PC-3 (cell line): ENCODE results near the gene ADARB2. TPM values are rescaled to one million over a fixed set of nuclear protein-coding genes. Genes with fewer than 3 reads are reported as not detected.

Experiments
- ATAC-seq: fragments of 200-7000 bp; cut with Tn5 transposase; 2 replicates; pipeline ENCODE4 v1.9.1; 2020; ENCODE audit warnings: mild to moderate bottlenecking, moderate library complexity
- BruUV-seq: library from RNA; stranded (reverse); fragments of 400-500 nt; replicated peaks from 2 replicates; lab custom pipeline; 2021; lab: Mats Ljungman, UMichigan
- CTCF ChIA-PET: fragments of 300-600 bp; sonication (Branson Sonifier 250); formaldehyde crosslinking; loops from one replicate; lab custom pipeline; 2022; ENCODE audit warnings: antibody characterized with exemption; lab: Charles Lee
- POLR2A ChIA-PET: fragments of 300-600 bp; sonication (Branson Sonifier 250); formaldehyde crosslinking; loops from one replicate; lab custom pipeline; 2022; ENCODE audit warnings: antibody characterized with exemption; ENCODE audit not compliant: unreplicated experiment; lab: Charles Lee
- DNase-seq: peaks from one replicate; pipeline ENCODE4 v3.0.0-alpha.2; 2015
- H2AFZ ChIP-seq: fragments of 300-600 bp; sonication (generic); 2 replicates; pipeline ENCODE4 v1.6.0; 2016; ENCODE audit warnings: antibody characterized with exemption, low read length
- H3F3A ChIP-seq: fragments of 300-600 bp; sonication (generic); one replicate; pipeline ENCODE4 v1.6.0; 2017; ENCODE audit warnings: antibody characterized with exemption, low read length, control low read depth, mild to moderate bottlenecking; ENCODE audit not compliant: unreplicated experiment
- H3K27ac ChIP-seq: fragments of 300-600 bp; sonication (generic); 2 replicates; pipeline ENCODE4 v1.5.1; 2016; ENCODE audit warnings: mild to moderate bottlenecking, low read length
- H3K27me3 ChIP-seq: fragments of 300-600 bp; sonication (generic); 2 replicates; pipeline ENCODE4 v1.6.1; 2016; ENCODE audit warnings: low read length, mixed read lengths
- H3K36me3 ChIP-seq: fragments of 300-600 bp; sonication (generic); 2 replicates; pipeline ENCODE4 v1.6.1; 2016; ENCODE audit warnings: low read depth, mixed run types, low read length, mixed read lengths
- H3K4me1 ChIP-seq: fragments of 300-600 bp; sonication (generic); 2 replicates; pipeline ENCODE4 v1.5.1; 2016; ENCODE audit warnings: low read length; ENCODE audit not compliant: insufficient read depth
- H3K4me2 ChIP-seq: fragments of 300-600 bp; sonication (generic); 2 replicates; pipeline ENCODE4 v1.6.0; 2016; ENCODE audit warnings: low read length
- H3K4me3 ChIP-seq: fragments of 300-600 bp; sonication (generic); 2 replicates; pipeline ENCODE4 v1.5.1; 2016; ENCODE audit warnings: mild to moderate bottlenecking, low read length, mixed read lengths
- H3K79me2 ChIP-seq: fragments of 300-600 bp; sonication (generic); 2 replicates; pipeline ENCODE4 v1.6.1; 2017; ENCODE audit warnings: low read length, mixed read lengths
- H3K9ac ChIP-seq: fragments of 300-600 bp; sonication (generic); 2 replicates; pipeline ENCODE4 v1.6.0; 2016; ENCODE audit warnings: mild to moderate bottlenecking, low read length
- H3K9me2 ChIP-seq: fragments of 300-600 bp; sonication (generic); replicated peaks from 2 replicates; pipeline ENCODE4 v1.6.1; 2016; ENCODE audit warnings: mixed run types, low read length, mixed read lengths
- H3K9me3 ChIP-seq: fragments of 300-600 bp; sonication (generic); 2 replicates; pipeline ENCODE4 v1.6.1; 2016; ENCODE audit warnings: low read length, mixed read lengths
- H4K20me1 ChIP-seq: fragments of 300-600 bp; sonication (generic); 2 replicates; pipeline ENCODE4 v1.6.1; 2016; ENCODE audit warnings: low read length, mixed read lengths
- CTCF ChIP-seq: fragments of 300-600 bp; sonication (generic); conservative IDR thresholded peaks from 2 replicates; pipeline ENCODE4 v1.5.1; 2017; ENCODE audit warnings: antibody characterized with exemption, low read depth, mild to moderate bottlenecking, low read length
- EZH2 ChIP-seq: fragments of 300-600 bp; sonication (generic); IDR thresholded peaks from one replicate; pipeline ENCODE4 v1.6.1; 2017; ENCODE audit warnings: antibody characterized with exemption, mild to moderate bottlenecking, low read length; ENCODE audit not compliant: unreplicated experiment
- EZH2phosphoT487 ChIP-seq: fragments of 300-600 bp; sonication (generic); IDR thresholded peaks from 2 replicates; pipeline ENCODE4 v1.6.1; 2018; ENCODE audit warnings: mild to moderate bottlenecking, antibody characterized with exemption, low read length, borderline replicate concordance
- intact Hi-C: fragments of 100-400 bp; cut with micrococcal nuclease; formaldehyde crosslinking; loops from 2 replicates; pipeline ENCODE4 v1.9.0; 2023
- total RNA-seq: library from RNA; depleted of rRNA; stranded (reverse); fragments of >200 nt; gene quantifications from 2 replicates; pipeline ENCODE4 v1.2.3, GENCODE V29; 2014

ADARB2 gene
- total RNA-seq, 1 experiment from 2014 or later = not detected

GRCh38 chr10:1729751-1730150 lies 7.6 kb downstream of the ADARB2 start:
- H3K27me3 ChIP-seq = peaks cover 4% of the 10 kb centered on the region; the same call in 1 of the 2 replicates
- no peak overlapping the region for H3K4me3 ChIP-seq
- intact Hi-C loops = no loop called here
- H3K9ac ChIP-seq = no peak overlapping the region
- BruUV-seq = no TSS peak
- no peaks in the 10 kb centered on the region for H3F3A ChIP-seq
- ChIA-PET CTCF (no interaction called here), POLR2A (no interaction called here)
- no peak for DNase-seq
- H3K27ac ChIP-seq = no peak overlapping the region
- no peak for ATAC-seq
- H4K20me1 ChIP-seq = no peaks in the 10 kb centered on the region
- no peak for TF ChIP-seq CTCF
- TF ChIP-seq EZH2 = no peak
- TF ChIP-seq EZH2phosphoT487 = no peak
- H3K79me2 ChIP-seq = no peaks in the 10 kb centered on the region
- no peaks in the 10 kb centered on the region for H3K4me1 ChIP-seq
- H3K36me3 ChIP-seq = no peaks in the 10 kb centered on the region
- no peak overlapping the region for H2AFZ ChIP-seq
- no peaks in the 10 kb centered on the region for H3K9me2 ChIP-seq
- H3K4me2 ChIP-seq = no peak overlapping the region
- H3K9me3 ChIP-seq = no peaks in the 10 kb centered on the region

- no peak overlapping the region for H3K4me2 ChIP-seq
- H2AFZ ChIP-seq = no peak overlapping the region
- H3K79me2 ChIP-seq = no peaks in the 10 kb centered on the region
- no peaks in the 10 kb centered on the region; the same call in 1 of the 2 replicates for H3K27me3 ChIP-seq
- ChIA-PET CTCF (no interaction called here), POLR2A (no interaction called here)
- no peak overlapping the region for H3K27ac ChIP-seq
- ATAC-seq (no peak), DNase-seq (no peak)
- H3K9me2 ChIP-seq = no peaks in the 10 kb centered on the region
- no peaks in the 10 kb centered on the region for H3F3A ChIP-seq
- intact Hi-C loops = no loop called here
- no TSS peak for BruUV-seq
- H3K9me3 ChIP-seq = no peaks in the 10 kb centered on the region
- TF ChIP-seq EZH2 = no peak
- no peak for TF ChIP-seq CTCF
- TF ChIP-seq EZH2phosphoT487 = no peak
- H3K4me1 ChIP-seq = no peaks in the 10 kb centered on the region
- no peaks in the 10 kb centered on the region for H4K20me1 ChIP-seq
- no peak overlapping the region for H3K9ac ChIP-seq
- no peak overlapping the region for H3K4me3 ChIP-seq
- no peaks in the 10 kb centered on the region for H3K36me3 ChIP-seq
Observed at GRCh38 chr10:1726861-1727260, 10.5 kb downstream of the ADARB2 start.

- Histone ChIP-seq H3K9me3 (no peaks in the 10 kb centered on the region), H3K36me3 (no peaks in the 10 kb centered on the region), H3K79me2 (no peaks in the 10 kb centered on the region), H3K27me3 (no peaks in the 10 kb centered on the region), H3K9ac (no peak overlapping the region), H3K27ac (no peak overlapping the region), H3K4me3 (no peak overlapping the region), H3K4me2 (no peak overlapping the region), H3K9me2 (no peaks in the 10 kb centered on the region), H3K4me1 (no peaks in the 10 kb centered on the region), H2AFZ (no peak overlapping the region), H3F3A (no peaks in the 10 kb centered on the region), H4K20me1 (no peaks in the 10 kb centered on the region)
- TF ChIP-seq CTCF (no peak), EZH2phosphoT487 (no peak), EZH2 (no peak)
- DNase-seq (no peak), ATAC-seq (no peak)
- POLR2A ChIA-PET = no interaction called here
- intact Hi-C loops = no loop called here
- CTCF ChIA-PET = no interaction called here
- no TSS peak for BruUV-seq
Observed at GRCh38 chr10:1724921-1725488, 12.3 kb downstream of the ADARB2 start.
